HCT116 (cell line): ENCODE results near the gene DNMT3B. TPM values are rescaled to one million over a fixed set of nuclear protein-coding genes. Genes with fewer than 3 reads are reported as not detected.

Source experiments
- ATAC-seq: fragments of 200-7000 bp; cut with Tn5 transposase; 2 replicates; pipeline ENCODE4 v1.9.1; 2020; ENCODE audit warnings: mild to moderate bottlenecking, moderate library complexity
- BruUV-seq: library from RNA; stranded (reverse); fragments of 400-500 nt; replicated peaks from 2 replicates; lab custom pipeline; 2021; lab: Mats Ljungman, UMichigan
- CTCF ChIA-PET: fragments of 300-600 bp; sonication (Branson Sonifier 250); formaldehyde crosslinking; loops from one replicate; lab custom pipeline; 2021; ENCODE audit warnings: antibody characterized with exemption; lab: Charles Lee
- POLR2A ChIA-PET: fragments of 300-600, 350-600 bp; sonication (Branson Sonifier 250); formaldehyde crosslinking; loops from one replicate; lab custom pipeline; 2021; ENCODE audit warnings: antibody characterized with exemption; lab: Charles Lee
- RAD21 ChIA-PET, 2 experiments: fragments of 300-600 bp; sonication (Branson Sonifier 250); formaldehyde crosslinking; loops; one replicate each; lab custom pipeline; 2023; ENCODE audit warnings: low total read pairs in 2 of 2; ENCODE audit not compliant: uncharacterized antibody in 2 of 2, unreplicated experiment in 2 of 2, low non-redundant PET in 1 of 2; lab: Charles Lee
- DNase-seq: peaks from one replicate; pipeline ENCODE4 v3.0.0-alpha.2; 2010; ENCODE audit warnings: low read depth, low spot score
- H2AFZ ChIP-seq: fragments of 200-600 bp; shearing (Covaris generic), sonication (generic); 2 replicates; pipeline ENCODE4 v1.6.1; 2017; ENCODE audit warnings: low read depth, mixed run types, mixed read lengths, antibody characterized with exemption, low read length; ENCODE audit not compliant: poor library complexity, severe bottlenecking
- H3K27ac ChIP-seq: 2 replicates; pipeline ENCODE4 v1.5.1; 2012; ENCODE audit warnings: low read depth, low read length
- H3K27me3 ChIP-seq: fragments of 200-600 bp; sonication (generic); 2 replicates; pipeline ENCODE4 v1.6.1; 2016; ENCODE audit warnings: mixed run types, low read length, mixed read lengths; ENCODE audit not compliant: insufficient read depth
- H3K36me3 ChIP-seq, 2 experiments: fragments of 200-500 bp in 1 of 2; fragments of 200-600 bp in 1 of 2; sonication (Bioruptor generic) in 1 of 2; sonication (generic) in 1 of 2; 2 replicates each; pipeline versions ENCODE4 v1.5.1 to v1.6.1; 2014 to 2016; ENCODE audit warnings: low read length in 2 of 2, inconsistent platforms in 1 of 2, mixed read lengths in 1 of 2, mixed run types in 1 of 2; ENCODE audit not compliant: insufficient read depth in 2 of 2, control insufficient read depth in 1 of 2
- H3K4me1 ChIP-seq, 2 experiments: fragments of 200-600 bp in 1 of 2; sonication (generic) in 1 of 2; 2 replicates each; pipeline versions ENCODE4 v1.5.1 to v1.6.1; 2012 to 2017; ENCODE audit warnings: low read length in 2 of 2, inconsistent platforms in 1 of 2, mild to moderate bottlenecking in 1 of 2, mixed read lengths in 1 of 2, mixed run types in 1 of 2, moderate library complexity in 1 of 2; ENCODE audit not compliant: insufficient read depth in 2 of 2, control insufficient read depth in 1 of 2
- H3K4me2 ChIP-seq: fragments of 200-600 bp; sonication (generic); 2 replicates; pipeline ENCODE4 v1.6.1; 2017; ENCODE audit warnings: mixed run types, low read length, mixed read lengths
- H3K4me3 ChIP-seq, 2 experiments: fragments of 200-600 bp in 1 of 2; sonication (generic) in 1 of 2; replicated peaks in 1 of 2; 2 replicates each; pipeline ENCODE4 v1.5.1; 2011 to 2016; ENCODE audit warnings: low read length in 2 of 2, control low read depth in 1 of 2, low read depth in 1 of 2, mild to moderate bottlenecking in 1 of 2, mixed read lengths in 1 of 2, mixed run types in 1 of 2
- H3K79me2 ChIP-seq: fragments of 200-600 bp; sonication (generic); 2 replicates; pipeline ENCODE4 v1.6.1; 2017; ENCODE audit warnings: mild to moderate bottlenecking, mixed run types, low read length, moderate library complexity, mixed read lengths; ENCODE audit not compliant: insufficient read depth
- H3K9ac ChIP-seq: fragments of 200-600 bp; sonication (generic); 2 replicates; pipeline ENCODE4 v1.6.1; 2016; ENCODE audit warnings: low read length, mixed read lengths
- H3K9me2 ChIP-seq: fragments of 200-600 bp; sonication (generic), shearing (Covaris generic); 2 replicates; pipeline ENCODE4 v1.6.1; 2017; ENCODE audit warnings: mixed run types, mild to moderate bottlenecking, moderate library complexity; ENCODE audit not compliant: insufficient read depth
- H3K9me3 ChIP-seq, 2 experiments: fragments of 200-500 bp in 1 of 2; fragments of 200-600 bp in 1 of 2; sonication (Bioruptor generic) in 1 of 2; sonication (generic) in 1 of 2; 2 replicates each; pipeline ENCODE4 v1.6.1; 2014 to 2017; ENCODE audit warnings: low read length in 2 of 2, mixed read lengths in 2 of 2, inconsistent platforms in 1 of 2, low read depth in 1 of 2, mild to moderate bottlenecking in 1 of 2, mixed run types in 1 of 2, moderate library complexity in 1 of 2; ENCODE audit not compliant: control insufficient read depth in 1 of 2, insufficient read depth in 1 of 2
- H4K20me1 ChIP-seq: fragments of 200-600 bp; sonication (generic), shearing (Covaris generic); 2 replicates; pipeline ENCODE4 v1.6.1; 2017; ENCODE audit warnings: mixed run types, mild to moderate bottlenecking, moderate library complexity; ENCODE audit not compliant: insufficient read depth
- ATF3 ChIP-seq: IDR thresholded peaks from 2 replicates; pipeline ENCODE4 v1.6.1; 2012
- EGR1 ChIP-seq: IDR thresholded peaks from 2 replicates; pipeline ENCODE4 v1.6.1; 2012; ENCODE audit warnings: low read depth
- ELF1 ChIP-seq: IDR thresholded peaks from 2 replicates; pipeline ENCODE4 v1.6.1; 2012; ENCODE audit warnings: low read depth, borderline replicate concordance
- EZH2 ChIP-seq: fragments of 200-600 bp; sonication (generic); IDR thresholded peaks from 2 replicates; pipeline ENCODE4 v1.6.1; 2017; ENCODE audit warnings: antibody characterized with exemption, mixed run types
- EZH2phosphoT487 ChIP-seq: fragments of 200-600 bp; IDR thresholded peaks from 2 replicates; pipeline ENCODE4 v1.6.1; 2018; ENCODE audit warnings: antibody characterized with exemption, borderline replicate concordance
- JUND ChIP-seq: IDR thresholded peaks from 2 replicates; pipeline ENCODE4 v1.6.1; 2012
- POLR2A ChIP-seq: IDR thresholded peaks from 2 replicates; pipeline ENCODE4 v1.7.0; 2011; ENCODE audit warnings: borderline replicate concordance; ENCODE audit not compliant: insufficient read depth, insufficient read length; ENCODE audit errors: extremely low read depth
- REST ChIP-seq: IDR thresholded peaks from 2 replicates; pipeline ENCODE4 v1.6.1; 2012; ENCODE audit warnings: low read depth
- SRF ChIP-seq: IDR thresholded peaks from 2 replicates; pipeline ENCODE4 v1.6.1; 2012; ENCODE audit warnings: low read depth
- ZBTB33 ChIP-seq: IDR thresholded peaks from 2 replicates; pipeline ENCODE4 v1.6.1; 2011; ENCODE audit warnings: mild to moderate bottlenecking, low read length, moderate library complexity; ENCODE audit not compliant: insufficient replicate concordance; ENCODE audit errors: extremely low read depth
- ZNF274 ChIP-seq: fragments of 200-500 bp; sonication (Bioruptor generic); IDR thresholded peaks from 2 replicates; pipeline ENCODE4 v1.6.1; 2014; ENCODE audit warnings: mild to moderate bottlenecking, low read depth, low read length, inconsistent platforms
- intact Hi-C: fragments of 100-400 bp; cut with micrococcal nuclease; formaldehyde crosslinking; loops from 2 replicates; pipeline ENCODE4 v1.10.0; 2022
- total RNA-seq: library from RNA; stranded (reverse); gene quantifications from one replicate; pipeline ENCODE4 v1.2.1, GENCODE V29; 2021; ENCODE audit not compliant: unreplicated experiment

Gene DNMT3B
- total RNA-seq, 1 experiment from 2014 or later: 22.2 TPM

GRCh38 chr20:32773855-32774254, 11.7 kb downstream of the DNMT3B start:
- Histone ChIP-seq H3K27ac (no peak overlapping the region), H3K9me2 (no peaks in the 10 kb centered on the region), H4K20me1 (no peaks in the 10 kb centered on the region), H2AFZ (no peak overlapping the region), H3K4me1 (peaks cover 22 to 31% of the 10 kb centered on the region in 2 experiments), H3K79me2 (peaks cover 84% of the 10 kb centered on the region), H3K27me3 (no peaks in the 10 kb centered on the region), H3K36me3 (no peaks in the 10 kb centered on the region), H3K9me3 (no peaks in the 10 kb centered on the region)
- ATAC-seq (no peak), DNase-seq (no peak)
- intact Hi-C loops: loop anchor here (10.0 kb wide), 1 partner anchor 249 kb away; no protein-coding TSS in a partner anchor
- RAD21 ChIA-PET: no interaction called here
- CTCF ChIA-PET: interaction anchor here (1.3 to 1.4 kb wide), 2 partner anchors 16 to 100 kb away, joined by 3 to 4 read pairs; partner anchors contain the start of gene C20orf203
- POLR2A ChIA-PET: interaction anchor here (0.6 to 1.0 kb wide), 2 partner anchors 25 to 30 kb away, joined by 4 read pairs; no protein-coding TSS in a partner anchor
- BruUV-seq: no TSS peak
- TF ChIP-seq EZH2phosphoT487 (no peak), ZBTB33 (no peak), REST (no peak), JUND (no peak), ATF3 (no peak), ZNF274 (no peak), EZH2 (no peak), SRF (no peak), EGR1 (no peak), POLR2A (no peak), ELF1 (no peak)
- TF ChIP-seq, all 23 proteins: peak for 0
- Histone ChIP-seq H3K9ac (no peak overlapping the region), H3K4me2 (no peak overlapping the region), H3K4me3 (no peak overlapping the region)
